KG1 (cell line): ENCODE results near the gene TULP3.

ENCODE experiments used
- DNase-seq: peaks from one replicate; lab custom pipeline; 2025; lab: John Stamatoyannopoulos, UW

TULP3 gene

GRCh38 chr12:2974560-2974971 is 83.9 kb downstream of the TULP3 start:
- no peak for DNase-seq

DNA sequence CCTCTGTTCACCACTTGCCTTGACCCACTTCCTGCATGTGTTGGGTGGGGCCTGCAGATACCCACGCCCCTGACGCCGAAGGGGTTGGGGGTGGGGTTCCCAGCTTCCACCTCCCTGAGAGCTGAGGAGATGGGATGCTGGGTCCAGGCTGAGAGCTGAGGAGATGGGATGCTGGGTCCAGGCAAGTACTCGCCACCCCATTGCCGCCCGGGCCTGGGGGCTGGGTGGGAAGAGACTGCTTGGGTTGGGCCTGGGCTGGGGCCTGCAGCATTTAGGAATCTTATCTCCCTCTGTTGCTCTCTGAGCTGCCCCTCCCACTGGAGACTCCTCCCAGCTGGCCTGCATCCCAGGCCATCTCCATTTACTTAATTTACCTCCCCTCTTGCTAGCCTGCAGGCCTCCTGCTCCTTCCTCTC is 85.9 kb downstream of the TULP3 start:
- no peak for DNase-seq

- DNase-seq: no peak
Measured at GRCh38 chr12:2977776-2978175, 87.1 kb downstream of the TULP3 start.

- DNase-seq: no peak
Measured at GRCh38 chr12:2979806-2980205, 89.1 kb downstream of the TULP3 start.

DNA sequence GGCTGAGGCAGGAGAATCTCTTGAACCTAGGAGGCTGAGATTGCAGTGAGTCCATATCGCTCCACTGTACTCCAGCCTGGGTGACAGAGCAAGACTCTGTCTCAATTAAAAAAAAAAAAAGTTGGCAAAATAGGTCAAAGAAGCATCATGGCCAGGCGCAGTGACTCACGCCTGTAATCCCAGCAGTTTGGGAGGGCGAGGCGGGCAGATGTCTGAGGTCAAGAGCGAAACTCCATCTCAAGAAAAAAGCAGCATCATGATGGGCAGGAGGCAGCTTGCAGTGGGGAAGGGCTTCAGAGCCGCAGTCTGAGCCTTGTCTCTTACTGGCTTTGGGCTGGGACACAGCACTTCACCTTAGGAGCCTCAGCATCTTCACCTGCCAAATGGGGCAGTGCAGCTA is 89.9 kb downstream of the TULP3 start:
- no peak for DNase-seq

DNA sequence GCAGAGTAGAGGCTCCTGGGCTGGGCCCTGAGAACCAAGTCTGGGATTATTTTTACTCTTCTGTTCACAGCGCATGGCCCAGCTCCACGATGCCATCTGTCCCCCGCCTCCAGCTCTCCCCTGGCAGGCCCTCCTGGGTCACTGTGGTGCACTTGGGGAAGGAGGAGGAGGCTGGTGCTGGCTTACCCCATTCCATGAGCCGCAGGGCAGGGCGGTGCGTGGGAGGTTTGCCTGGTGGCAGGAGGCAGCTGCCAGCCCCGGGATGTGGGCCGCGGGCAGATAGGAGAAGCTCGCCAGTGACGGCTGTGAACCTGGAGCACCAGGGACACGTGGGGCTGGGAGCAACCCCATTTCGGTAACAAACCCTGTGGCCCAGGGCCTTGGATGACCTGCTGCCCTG is 91.7 kb downstream of the TULP3 start:
- DNase-seq: no peak

- no peak for DNase-seq
Measured at GRCh38 chr12:2984249-2984648, 93.6 kb downstream of the TULP3 start.

DNA sequence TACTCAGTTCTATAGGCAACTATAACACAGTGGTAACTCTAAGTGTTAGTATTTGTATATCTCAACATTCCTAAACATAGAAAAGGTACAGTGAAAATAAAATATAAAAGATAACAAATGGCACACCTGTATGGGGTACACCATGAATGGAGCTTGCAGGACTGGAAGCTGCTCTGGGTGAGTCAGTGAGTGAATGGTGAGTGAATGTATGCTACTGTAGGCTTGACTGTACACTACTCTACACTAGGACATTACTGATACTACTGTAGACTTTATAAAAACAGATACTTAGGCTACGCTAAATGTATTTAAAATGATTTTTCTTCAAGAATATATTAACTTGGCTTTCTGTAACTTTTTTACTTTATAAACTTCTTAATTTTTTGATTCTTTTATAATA is 94.0 kb downstream of the TULP3 start:
- DNase-seq: no peak

- no peak for DNase-seq
Measured at GRCh38 chr12:2986876-2987275, 96.2 kb downstream of the TULP3 start.

DNA sequence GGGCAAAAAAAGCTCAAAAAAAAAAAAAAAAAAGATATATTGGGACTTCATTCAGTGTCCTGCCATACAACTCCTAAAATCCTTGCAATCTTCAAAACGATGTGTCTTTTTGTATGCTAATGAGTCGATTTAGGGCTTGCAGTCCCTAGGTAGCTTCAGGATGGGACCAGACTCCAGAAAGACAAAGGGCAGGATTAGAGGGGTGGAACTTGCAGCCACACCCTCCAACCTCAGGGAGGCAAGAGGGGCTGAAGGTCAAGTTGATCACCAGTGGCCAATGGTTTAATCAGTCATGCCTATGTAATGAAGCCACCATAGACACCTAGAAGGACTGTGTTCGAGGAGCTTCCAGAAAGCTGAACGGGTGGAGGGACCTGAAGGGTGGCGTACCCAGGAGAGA is 97.8 kb downstream of the TULP3 start:
- no peak for DNase-seq
